Measurements from ENCODE around the gene ZNF598.
A peak's percentile ranks its signal among the peaks of the same experiment; 100 is the strongest.
"Not testable (repeated sequence)": the region's sequence is repeated elsewhere in the genome, so short reads cannot be mapped to it uniquely, and the experiment has no call there.

The ZNF598 gene

GRCh38 chr16:1974157-1975070 is 35.2 kb downstream of the ZNF598 start:
- DNase-seq: no peak

- DNase-seq: no peak
Observed at GRCh38 chr16:1973461-1974156, 36.0 kb downstream of the ZNF598 start.

- DNase-seq: no peak
Observed at GRCh38 chr16:1972490-1972877, 37.1 kb downstream of the ZNF598 start.

- peak; percentile 95 for DNase-seq
Observed at GRCh38 chr16:1971796-1972489, 37.7 kb downstream of the ZNF598 start, which contains the start of gene TBL3. TSS of gene TBL3 (plus strand) at chr16:1972053. CDS start at chr16:1972165, 112 bp downstream.

GRCh38 chr16:1968146-1968953 is 41.3 kb downstream of the ZNF598 start:
- DNase-seq: no peak

- DNase-seq: no peak
Observed at GRCh38 chr16:1966460-1966859, 43.2 kb downstream of the ZNF598 start, which contains the start of gene RNF151. TSS of gene RNF151 (plus strand) at chr16:1966856. CDS start at chr16:1966882, 26 bp downstream.

- no peak for DNase-seq
Observed at GRCh38 chr16:1965396-1966001, 44.1 kb downstream of the ZNF598 start.

- DNase-seq: peak; percentile 97
Observed at GRCh38 chr16:1964506-1965395, 44.9 kb downstream of the ZNF598 start, which contains the start of gene RPS2. TSS of gene RPS2 (minus strand) at chr16:1964826. CDS start at chr16:1964625, 201 bp downstream.

- no peak for DNase-seq
Observed at GRCh38 chr16:1963806-1964505, 45.7 kb downstream of the ZNF598 start.

GRCh38 chr16:1962161-1963153 is 47.2 kb downstream of the ZNF598 start:
- not testable (repeated sequence) for DNase-seq

GRCh38 chr16:1961651-1962067 is 48.0 kb downstream of the ZNF598 start:
- DNase-seq: no peak

GRCh38 chr16:1960665-1961630 is 48.7 kb downstream of the ZNF598 start:
- DNase-seq: no peak

- DNase-seq: peak; percentile 95
Observed at GRCh38 chr16:1959269-1960039, 50.2 kb downstream of the ZNF598 start, which contains the start of gene NDUFB10. TSS of gene NDUFB10 (plus strand) at chr16:1959538. CDS start at chr16:1959625, 87 bp downstream.

- no peak for DNase-seq
Observed at GRCh38 chr16:1958715-1959268, 50.8 kb downstream of the ZNF598 start.

GRCh38 chr16:1958143-1958491 is 51.5 kb downstream of the ZNF598 start:
- DNase-seq: not testable (repeated sequence)

Data from CD4-positive, alpha-beta T cell treated with Interleukin-17A for 4 hours (primary cell).